ENCODE results near the gene GAB1. TPM values are rescaled to one million over a fixed set of nuclear protein-coding genes. Genes with fewer than 3 reads are reported as not detected.

Gene GAB1
- total and polyA plus RNA-seq, 2 of the 13 experiments (the other 11 are each of a cell fraction or from before 2014, with no cell fraction given): 8.7 to 14.7 TPM

- TF ChIP-seq KIAA2018 (CRISPR knock-in tag; IDR thresholded peaks at IDR 0.05; ENCODE audit: borderline replicate concordance): no peak
- no peak for TF ChIP-seq FUBP1 (CRISPR knock-in tag; IDR thresholded peaks at IDR 0.05; ENCODE audit: borderline replicate concordance)
- TF ChIP-seq ZNF770 (CRISPR knock-in tag; IDR thresholded peaks at IDR 0.05): peak; percentile 68
- no peak for TF ChIP-seq ZNF101 (CRISPR knock-in tag; IDR thresholded peaks at IDR 0.05; ENCODE audit: borderline replicate concordance, low read depth)
- TF ChIP-seq UBTF (CRISPR knock-in tag; IDR thresholded peaks at IDR 0.05): peak; percentile 96
- TF ChIP-seq ZNF34 (CRISPR knock-in tag; IDR thresholded peaks at IDR 0.05; ENCODE audit: borderline replicate concordance): 0 out of 2 replicates have a peak, but pooled peaks have one; percentile 25
- TF ChIP-seq MZF1 (CRISPR knock-in tag; IDR thresholded peaks at IDR 0.05; ENCODE audit: borderline replicate concordance): no peak
- no peak for TF ChIP-seq TRIM24 (CRISPR knock-in tag; IDR thresholded peaks at IDR 0.05)
- TF ChIP-seq ZNF614 (CRISPR knock-in tag; IDR thresholded peaks at IDR 0.05; ENCODE audit: borderline replicate concordance): peak; percentile 35; the same call in 1 of the 2 replicates
- peak; percentile 76; the same call in 1 of the 2 replicates for TF ChIP-seq BCL3 (CRISPR knock-in tag; IDR thresholded peaks at IDR 0.05)
Observed at GRCh38 chr4:143513314-143514168, 176.9 kb downstream of the GAB1 start, which contains the start of gene SMARCA5 (continued).
